ENCODE measurements around the gene HCFC1R1. TPM values are rescaled to one million over a fixed set of nuclear protein-coding genes. Genes with fewer than 3 reads are reported as not detected.

Gene HCFC1R1
- total RNA-seq, 2 donors from 2014 or later, result 19.9 to 120 TPM

GRCh38 chr16:3038256-3038655 lies 14.5 kb upstream of the HCFC1R1 start:
- DNase-seq (ENCODE audit: low spot score) (no peak), ATAC-seq (ENCODE audit: insufficient number of reproducible peaks, low FRiP score, low read depth) (no peak)
- Histone ChIP-seq H3K4me3 (no peak overlapping the region), H3K27me3 (replicated peaks; ENCODE audit: insufficient read depth) (peaks cover 8% of the 10 kb centered on the region), H3K4me1 (ENCODE audit: control insufficient read depth in 1 of 2, low read depth in 2 of 2) (peaks cover 0 to 6% of the 10 kb centered on the region in 2 donors), H3K27ac (no peak overlapping the region), H3K36me3 (no peaks in the 10 kb centered on the region), H3K9me3 (no peaks in the 10 kb centered on the region)
- no peak for TF ChIP-seq CTCF (IDR thresholded peaks at IDR 0.05)

- no peaks in the 10 kb centered on the region for H3K36me3 ChIP-seq
- H3K27ac ChIP-seq, result no peak within 1 kb of the TSS
- H3K9me3 ChIP-seq, result no peaks in the 10 kb centered on the region
- H3K4me1 ChIP-seq (ENCODE audit: control insufficient read depth in 1 of 2, low read depth in 2 of 2), result peaks cover 0 to 6% of the 10 kb centered on the region in 2 donors
- ATAC-seq (ENCODE audit: insufficient number of reproducible peaks, low FRiP score, low read depth) (no peak), DNase-seq (ENCODE audit: low spot score) (no peak)
- H3K27me3 ChIP-seq (replicated peaks; ENCODE audit: insufficient read depth), result peaks cover 8% of the 10 kb centered on the region
- no peak for TF ChIP-seq CTCF (IDR thresholded peaks at IDR 0.05)
- peak within 1 kb of the TSS; percentile 31 for H3K4me3 ChIP-seq
Measured at GRCh38 chr16:3036726-3037315, 13.1 kb upstream of the HCFC1R1 start, which contains the start of gene BICDL2. TSS of gene BICDL2 (minus strand) at chr16:3036944. CDS start at chr16:3035496, 1,448 bp downstream.

GRCh38 chr16:3035972-3036725 lies 12.4 kb upstream of the HCFC1R1 start:
- no peak overlapping the region for H3K27ac ChIP-seq
- TF ChIP-seq CTCF (IDR thresholded peaks at IDR 0.05), result no peak
- peak overlapping the region; percentile 31 for H3K4me3 ChIP-seq
- peaks cover 0 to 6% of the 10 kb centered on the region in 2 donors for H3K4me1 ChIP-seq (ENCODE audit: control insufficient read depth in 1 of 2, low read depth in 2 of 2)
- no peaks in the 10 kb centered on the region for H3K9me3 ChIP-seq
- ATAC-seq (ENCODE audit: insufficient number of reproducible peaks, low FRiP score, low read depth), result no peak
- H3K36me3 ChIP-seq, result no peaks in the 10 kb centered on the region
- DNase-seq (ENCODE audit: low spot score), result no peak
- peaks cover 8% of the 10 kb centered on the region for H3K27me3 ChIP-seq (replicated peaks; ENCODE audit: insufficient read depth)

GRCh38 chr16:3035289-3035971 lies 11.7 kb upstream of the HCFC1R1 start:
- H3K4me3 ChIP-seq, result no peak overlapping the region
- peaks cover 0 to 6% of the 10 kb centered on the region in 2 donors for H3K4me1 ChIP-seq (ENCODE audit: control insufficient read depth in 1 of 2, low read depth in 2 of 2)
- H3K9me3 ChIP-seq, result no peaks in the 10 kb centered on the region
- ATAC-seq (ENCODE audit: insufficient number of reproducible peaks, low FRiP score, low read depth) (no peak), DNase-seq (ENCODE audit: low spot score) (no peak)
- no peaks in the 10 kb centered on the region for H3K36me3 ChIP-seq
- H3K27me3 ChIP-seq (replicated peaks; ENCODE audit: insufficient read depth), result peaks cover 8% of the 10 kb centered on the region
- no peak for TF ChIP-seq CTCF (IDR thresholded peaks at IDR 0.05)
- H3K27ac ChIP-seq, result no peak overlapping the region

GRCh38 chr16:3032624-3033023 lies 8.9 kb upstream of the HCFC1R1 start:
- DNase-seq (ENCODE audit: low spot score) (no peak), ATAC-seq (ENCODE audit: insufficient number of reproducible peaks, low FRiP score, low read depth) (no peak)
- no peaks in the 10 kb centered on the region for H3K9me3 ChIP-seq
- peaks cover 0 to 16% of the 10 kb centered on the region in 2 donors for H3K4me1 ChIP-seq (ENCODE audit: control insufficient read depth in 1 of 2, low read depth in 2 of 2)
- H3K27me3 ChIP-seq (replicated peaks; ENCODE audit: insufficient read depth), result peaks cover 12% of the 10 kb centered on the region
- H3K4me3 ChIP-seq, result no peak overlapping the region
- no peaks in the 10 kb centered on the region for H3K36me3 ChIP-seq
- no peak overlapping the region for H3K27ac ChIP-seq
- TF ChIP-seq CTCF (IDR thresholded peaks at IDR 0.05), result no peak

All from thoracic aorta (tissue), 2 donors.